Stimulated activated CD8-positive, alpha-beta memory T cell treated with anti-CD3 and anti-CD28 coated beads, Interleukin-7, amount 100 ng/mL, for 24 hours (primary cell): ENCODE measurements around the gene FES.

ENCODE experiments used
- DNase-seq: peaks from one replicate; pipeline ENCODE4 v3.0.0-alpha.2; 2020; ENCODE audit warnings: low read depth

Gene FES

DNA sequence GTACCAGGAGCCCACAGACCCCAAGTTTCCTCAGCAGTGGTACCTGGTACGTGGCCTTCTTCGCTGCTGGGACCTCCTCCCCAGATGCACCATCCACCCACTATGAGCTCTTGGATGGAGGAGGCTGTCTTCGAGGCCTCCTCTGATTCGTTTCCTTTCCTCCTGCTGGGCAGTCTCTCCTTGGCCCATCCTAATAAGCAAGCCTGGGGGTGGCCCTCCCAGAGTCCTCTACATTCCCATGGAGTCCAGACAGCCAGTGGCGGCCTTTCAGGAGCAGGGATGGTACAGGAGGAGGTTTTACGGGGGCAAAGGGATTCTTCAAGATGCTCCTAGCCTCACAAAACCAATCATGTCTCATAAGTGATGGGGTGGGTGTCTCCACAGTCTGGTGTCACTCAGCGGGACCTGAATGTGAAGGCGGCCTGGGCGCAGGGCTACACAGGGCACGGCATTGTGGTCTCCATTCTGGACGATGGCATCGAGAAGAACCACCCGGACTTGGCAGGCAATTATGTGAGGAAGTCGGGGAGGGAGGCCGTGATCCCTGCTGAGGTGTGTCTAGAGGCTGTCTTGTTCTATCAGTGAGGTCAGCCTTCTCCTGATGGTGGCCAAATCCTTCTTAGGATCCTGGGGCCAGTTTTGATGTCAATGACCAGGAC lies 7.7 kb upstream of the FES start:
- DNase-seq = no peak

DNA sequence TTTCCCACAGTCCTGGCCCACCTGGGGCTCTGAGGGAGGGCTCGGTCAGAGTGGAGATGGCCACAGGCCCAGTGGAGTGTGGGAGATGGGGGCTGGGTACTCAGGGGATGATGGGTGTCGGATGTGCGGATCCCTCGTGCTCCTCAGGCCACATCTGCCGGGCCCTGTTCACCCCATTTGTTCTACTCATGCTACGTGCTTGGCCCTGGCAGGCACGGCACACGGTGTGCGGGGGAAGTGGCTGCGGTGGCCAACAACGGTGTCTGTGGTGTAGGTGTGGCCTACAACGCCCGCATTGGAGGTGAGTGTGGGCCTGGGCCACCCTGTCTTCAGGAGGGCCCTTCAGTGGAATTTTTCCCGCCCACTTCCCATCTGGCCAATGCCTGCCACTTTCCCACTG lies 7.0 kb upstream of the FES start:
- no peak for DNase-seq

DNA sequence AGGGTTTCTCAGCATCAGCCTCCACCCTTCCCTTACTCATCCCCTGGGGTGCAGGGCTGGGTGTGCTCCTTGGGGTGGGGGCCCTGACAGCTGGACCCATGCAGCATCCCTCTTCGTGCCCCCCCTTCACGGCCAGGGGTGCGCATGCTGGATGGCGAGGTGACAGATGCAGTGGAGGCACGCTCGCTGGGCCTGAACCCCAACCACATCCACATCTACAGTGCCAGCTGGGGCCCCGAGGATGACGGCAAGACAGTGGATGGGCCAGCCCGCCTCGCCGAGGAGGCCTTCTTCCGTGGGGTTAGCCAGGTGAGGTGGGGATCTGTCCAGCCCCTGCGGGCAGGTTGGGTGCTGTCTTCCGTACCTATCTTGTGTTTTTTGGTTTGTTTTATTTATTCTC lies 6.3 kb upstream of the FES start:
- DNase-seq = no peak

DNA sequence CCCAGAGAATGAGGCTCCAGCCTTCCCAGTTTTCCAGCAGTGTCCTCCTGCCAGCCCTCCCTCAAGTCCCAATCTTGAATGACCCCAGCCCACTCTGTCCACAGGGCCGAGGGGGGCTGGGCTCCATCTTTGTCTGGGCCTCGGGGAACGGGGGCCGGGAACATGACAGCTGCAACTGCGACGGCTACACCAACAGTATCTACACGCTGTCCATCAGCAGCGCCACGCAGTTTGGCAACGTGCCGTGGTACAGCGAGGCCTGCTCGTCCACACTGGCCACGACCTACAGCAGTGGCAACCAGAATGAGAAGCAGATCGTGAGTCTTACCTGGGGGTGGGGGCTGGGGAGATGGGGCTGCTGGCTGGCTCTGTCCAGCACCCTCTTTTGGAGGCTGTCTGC lies 5.6 kb upstream of the FES start:
- DNase-seq = no peak

DNA sequence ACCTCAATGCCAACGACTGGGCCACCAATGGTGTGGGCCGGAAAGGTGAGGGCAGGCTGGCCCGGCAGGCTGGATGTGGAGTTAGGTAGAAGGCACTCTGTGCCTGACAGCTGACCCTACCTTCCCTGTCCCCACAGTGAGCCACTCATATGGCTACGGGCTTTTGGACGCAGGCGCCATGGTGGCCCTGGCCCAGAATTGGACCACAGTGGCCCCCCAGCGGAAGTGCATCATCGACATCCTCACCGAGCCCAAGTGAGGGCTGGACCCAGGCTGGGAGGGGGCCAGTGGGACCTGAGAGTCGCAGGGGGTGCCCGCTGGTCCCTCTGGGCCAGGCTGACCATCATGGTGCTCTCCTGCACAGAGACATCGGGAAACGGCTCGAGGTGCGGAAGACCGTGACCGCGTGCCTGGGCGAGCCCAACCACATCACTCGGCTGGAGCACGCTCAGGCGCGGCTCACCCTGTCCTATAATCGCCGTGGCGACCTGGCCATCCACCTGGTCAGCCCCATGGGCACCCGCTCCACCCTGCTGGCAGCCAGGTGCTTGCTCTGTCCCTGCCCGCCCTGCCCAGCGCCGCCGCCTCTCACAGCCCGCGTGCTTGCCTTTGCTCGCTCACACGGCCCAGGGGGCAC lies 4.5 kb upstream of the FES start:
- no peak for DNase-seq

DNA sequence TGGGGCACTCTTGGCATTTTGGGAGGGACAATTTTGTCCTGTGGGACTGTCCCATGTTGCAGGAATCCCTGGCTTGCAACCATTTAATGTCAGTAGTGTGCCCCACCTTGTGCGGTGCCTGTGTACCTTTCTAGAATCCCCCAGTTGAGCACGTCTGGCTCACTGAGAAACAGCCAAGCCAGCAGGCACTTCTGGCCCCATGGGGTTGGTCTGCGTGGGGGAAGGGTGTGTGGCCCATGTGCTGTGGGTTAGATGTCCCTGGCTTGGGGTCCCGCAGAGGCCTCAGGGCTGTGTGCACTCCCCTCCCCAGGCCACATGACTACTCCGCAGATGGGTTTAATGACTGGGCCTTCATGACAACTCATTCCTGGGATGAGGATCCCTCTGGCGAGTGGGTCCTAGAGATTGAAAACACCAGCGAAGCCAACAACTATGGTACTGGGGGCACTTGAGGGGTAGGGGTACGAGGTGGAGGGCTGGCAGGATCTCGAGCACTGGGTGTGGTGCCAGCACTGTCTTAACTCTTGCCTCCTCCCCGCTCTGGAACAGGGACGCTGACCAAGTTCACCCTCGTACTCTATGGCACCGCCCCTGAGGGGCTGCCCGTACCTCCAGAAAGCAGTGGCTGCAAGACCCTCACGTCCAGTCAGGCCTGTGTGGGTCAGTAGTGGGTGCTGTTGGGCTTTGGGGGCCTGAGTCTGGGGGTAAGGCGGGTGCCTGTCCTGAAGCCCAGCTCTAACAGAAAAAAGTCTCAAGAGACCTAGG lies 3.7 kb upstream of the FES start:
- no peak for DNase-seq

DNA sequence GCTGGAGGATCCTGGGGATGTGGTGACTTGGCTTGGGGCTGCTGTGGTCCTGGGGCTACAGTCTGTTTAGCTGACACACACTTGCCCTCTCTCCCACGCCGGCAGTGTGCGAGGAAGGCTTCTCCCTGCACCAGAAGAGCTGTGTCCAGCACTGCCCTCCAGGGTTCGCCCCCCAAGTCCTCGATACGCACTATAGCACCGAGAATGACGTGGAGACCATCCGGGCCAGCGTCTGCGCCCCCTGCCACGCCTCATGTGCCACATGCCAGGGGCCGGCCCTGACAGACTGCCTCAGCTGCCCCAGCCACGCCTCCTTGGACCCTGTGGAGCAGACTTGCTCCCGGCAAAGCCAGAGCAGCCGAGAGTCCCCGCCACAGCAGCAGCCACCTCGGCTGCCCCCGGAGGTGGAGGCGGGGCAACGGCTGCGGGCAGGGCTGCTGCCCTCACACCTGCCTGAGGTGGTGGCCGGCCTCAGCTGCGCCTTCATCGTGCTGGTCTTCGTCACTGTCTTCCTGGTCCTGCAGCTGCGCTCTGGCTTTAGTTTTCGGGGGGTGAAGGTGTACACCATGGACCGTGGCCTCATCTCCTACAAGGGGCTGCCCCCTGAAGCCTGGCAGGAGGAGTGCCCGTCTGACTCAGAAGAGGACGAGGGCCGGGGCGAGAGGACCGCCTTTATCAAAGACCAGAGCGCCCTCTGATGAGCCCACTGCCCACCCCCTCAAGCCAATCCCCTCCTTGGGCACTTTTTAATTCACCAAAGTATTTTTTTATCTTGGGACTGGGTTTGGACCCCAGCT lies 2.9 kb upstream of the FES start:
- DNase-seq = no peak

DNA sequence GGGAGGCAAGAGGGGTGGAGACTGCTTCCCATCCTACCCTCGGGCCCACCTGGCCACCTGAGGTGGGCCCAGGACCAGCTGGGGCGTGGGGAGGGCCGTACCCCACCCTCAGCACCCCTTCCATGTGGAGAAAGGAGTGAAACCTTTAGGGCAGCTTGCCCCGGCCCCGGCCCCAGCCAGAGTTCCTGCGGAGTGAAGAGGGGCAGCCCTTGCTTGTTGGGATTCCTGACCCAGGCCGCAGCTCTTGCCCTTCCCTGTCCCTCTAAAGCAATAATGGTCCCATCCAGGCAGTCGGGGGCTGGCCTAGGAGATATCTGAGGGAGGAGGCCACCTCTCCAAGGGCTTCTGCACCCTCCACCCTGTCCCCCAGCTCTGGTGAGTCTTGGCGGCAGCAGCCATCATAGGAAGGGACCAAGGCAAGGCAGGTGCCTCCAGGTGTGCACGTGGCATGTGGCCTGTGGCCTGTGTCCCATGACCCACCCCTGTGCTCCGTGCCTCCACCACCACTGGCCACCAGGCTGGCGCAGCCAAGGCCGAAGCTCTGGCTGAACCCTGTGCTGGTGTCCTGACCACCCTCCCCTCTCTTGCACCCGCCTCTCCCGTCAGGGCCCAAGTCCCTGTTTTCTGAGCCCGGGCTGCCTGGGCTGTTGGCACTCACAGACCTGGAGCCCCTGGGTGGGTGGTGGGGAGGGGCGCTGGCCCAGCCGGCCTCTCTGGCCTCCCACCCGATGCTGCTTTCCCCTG lies 2.2 kb upstream of the FES start:
- DNase-seq = no peak

DNA sequence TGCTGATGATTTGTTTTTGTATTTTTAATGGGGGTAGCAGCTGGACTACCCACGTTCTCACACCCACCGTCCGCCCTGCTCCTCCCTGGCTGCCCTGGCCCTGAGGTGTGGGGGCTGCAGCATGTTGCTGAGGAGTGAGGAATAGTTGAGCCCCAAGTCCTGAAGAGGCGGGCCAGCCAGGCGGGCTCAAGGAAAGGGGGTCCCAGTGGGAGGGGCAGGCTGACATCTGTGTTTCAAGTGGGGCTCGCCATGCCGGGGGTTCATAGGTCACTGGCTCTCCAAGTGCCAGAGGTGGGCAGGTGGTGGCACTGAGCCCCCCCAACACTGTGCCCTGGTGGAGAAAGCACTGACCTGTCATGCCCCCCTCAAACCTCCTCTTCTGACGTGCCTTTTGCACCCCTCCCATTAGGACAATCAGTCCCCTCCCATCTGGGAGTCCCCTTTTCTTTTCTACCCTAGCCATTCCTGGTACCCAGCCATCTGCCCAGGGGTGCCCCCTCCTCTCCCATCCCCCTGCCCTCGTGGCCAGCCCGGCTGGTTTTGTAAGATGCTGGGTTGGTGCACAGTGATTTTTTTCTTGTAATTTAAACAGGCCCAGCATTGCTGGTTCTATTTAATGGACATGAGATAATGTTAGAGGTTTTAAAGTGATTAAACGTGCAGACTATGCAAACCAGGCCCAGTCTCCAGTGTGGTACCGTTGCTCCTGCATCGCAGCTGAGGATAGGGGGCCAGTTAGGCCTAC lies 1.4 kb upstream of the FES start:
- DNase-seq = no peak

DNA sequence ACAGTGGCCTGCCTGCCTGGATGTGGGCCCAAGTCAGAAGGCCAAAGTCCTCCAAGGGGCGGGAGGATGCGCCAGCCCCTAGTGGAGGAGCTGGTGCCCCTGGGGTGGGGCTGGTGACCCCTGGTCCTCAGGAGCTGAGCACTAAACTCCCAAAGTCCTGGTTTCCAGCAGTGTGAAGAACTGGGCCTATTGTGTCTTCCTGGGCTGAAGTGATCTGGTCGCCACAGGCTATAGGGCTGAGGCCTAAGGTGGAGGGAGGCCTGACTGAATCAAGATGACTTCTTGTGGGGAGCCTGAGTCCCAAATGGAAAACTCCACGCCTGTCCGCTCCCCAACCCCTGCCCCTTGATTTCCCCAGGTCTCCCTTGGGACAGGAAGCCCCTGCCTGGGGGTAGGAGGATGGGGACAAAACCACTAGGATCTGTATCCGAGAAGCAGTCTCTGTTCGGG lies 753 bp upstream of the FES start:
- DNase-seq = no peak

DNA sequence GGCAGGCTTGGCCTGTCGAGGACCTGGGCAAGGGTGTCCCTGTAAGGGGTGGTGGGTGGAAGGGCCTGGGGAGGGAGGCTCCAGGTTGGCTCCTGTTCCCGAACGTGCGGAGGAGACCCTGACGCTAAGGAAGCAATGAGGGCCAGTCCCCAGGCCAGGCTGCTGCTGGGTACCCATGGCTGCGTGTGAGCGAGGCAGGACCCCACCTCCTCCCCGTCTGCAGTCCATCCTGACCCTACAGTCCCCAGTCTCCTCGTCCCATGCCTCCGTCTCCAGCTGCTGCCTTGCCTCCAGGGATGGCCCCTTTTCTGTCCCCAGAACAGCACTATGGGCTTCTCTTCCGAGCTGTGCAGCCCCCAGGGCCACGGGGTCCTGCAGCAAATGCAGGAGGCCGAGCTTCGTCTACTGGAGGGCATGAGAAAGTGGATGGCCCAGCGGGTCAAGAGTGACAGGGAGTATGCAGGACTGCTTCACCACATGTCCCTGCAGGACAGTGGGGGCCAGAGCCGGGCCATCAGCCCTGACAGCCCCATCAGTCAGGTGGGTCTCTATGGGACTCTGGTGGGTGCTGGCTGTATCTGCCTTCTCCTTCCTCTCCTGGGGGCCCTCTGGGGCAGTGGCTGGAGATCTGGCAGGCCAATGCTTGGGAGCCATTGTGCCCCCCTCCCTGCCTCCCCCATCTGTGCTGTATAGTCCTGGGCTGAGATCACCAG lies 571 bp downstream of the FES start:
- DNase-seq = no peak

DNA sequence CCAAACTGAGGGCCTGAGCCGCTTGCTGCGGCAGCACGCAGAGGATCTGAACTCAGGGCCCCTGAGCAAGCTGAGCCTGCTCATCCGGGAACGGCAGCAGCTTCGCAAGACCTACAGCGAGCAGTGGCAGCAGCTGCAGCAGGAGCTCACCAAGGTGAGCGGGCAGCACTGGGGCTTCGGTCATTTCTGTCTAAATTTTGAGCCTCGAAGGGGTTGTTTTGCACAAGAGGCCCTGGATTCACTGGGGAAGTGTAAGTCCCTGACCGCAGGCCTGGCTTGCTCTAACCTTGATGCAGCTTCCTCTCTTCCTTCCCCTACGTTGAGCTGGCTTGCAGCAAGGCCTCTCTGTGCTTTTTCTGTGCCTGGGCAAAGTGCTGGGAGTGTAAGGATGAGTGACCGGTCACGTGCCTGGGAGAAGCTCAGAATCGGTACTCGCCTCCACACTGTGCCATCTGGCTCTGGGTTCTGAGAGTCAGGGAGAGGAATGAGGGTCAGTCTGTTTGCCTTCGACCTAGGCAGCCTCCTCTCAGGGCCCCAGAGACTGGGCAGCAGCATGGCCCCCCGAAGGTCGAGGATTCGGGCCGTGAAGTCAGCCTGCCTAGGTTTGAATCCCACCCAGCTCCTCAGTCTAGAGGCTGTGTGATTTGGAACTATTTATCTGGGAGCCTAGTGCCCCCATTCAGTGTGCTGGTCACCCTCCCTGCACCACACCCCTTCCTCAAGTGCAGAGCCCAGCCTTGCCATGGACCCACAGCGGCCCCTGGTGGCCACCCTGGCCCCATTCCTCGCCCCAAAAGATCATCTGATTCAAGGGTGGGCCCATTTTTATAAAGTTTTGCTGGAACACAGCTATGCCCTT lies 1.4 kb downstream of the FES start:
- DNase-seq = peak; percentile 71

DNA sequence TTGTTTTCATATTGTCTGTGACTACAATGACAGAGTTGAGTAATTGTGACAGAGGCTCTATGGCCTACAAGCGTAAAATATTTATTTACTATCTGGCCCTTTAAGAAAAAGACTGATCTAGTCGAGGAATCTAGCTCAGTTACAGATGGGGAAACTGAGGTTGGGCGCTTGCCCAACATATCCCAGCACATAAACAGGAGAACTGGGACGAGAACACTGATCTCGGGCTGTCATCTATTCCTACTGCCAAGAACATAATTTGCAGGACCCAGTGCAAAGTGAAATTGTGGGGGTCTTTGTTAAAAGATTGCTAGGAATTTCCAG lies 1.9 kb downstream of the FES start:
- no peak for DNase-seq

DNA sequence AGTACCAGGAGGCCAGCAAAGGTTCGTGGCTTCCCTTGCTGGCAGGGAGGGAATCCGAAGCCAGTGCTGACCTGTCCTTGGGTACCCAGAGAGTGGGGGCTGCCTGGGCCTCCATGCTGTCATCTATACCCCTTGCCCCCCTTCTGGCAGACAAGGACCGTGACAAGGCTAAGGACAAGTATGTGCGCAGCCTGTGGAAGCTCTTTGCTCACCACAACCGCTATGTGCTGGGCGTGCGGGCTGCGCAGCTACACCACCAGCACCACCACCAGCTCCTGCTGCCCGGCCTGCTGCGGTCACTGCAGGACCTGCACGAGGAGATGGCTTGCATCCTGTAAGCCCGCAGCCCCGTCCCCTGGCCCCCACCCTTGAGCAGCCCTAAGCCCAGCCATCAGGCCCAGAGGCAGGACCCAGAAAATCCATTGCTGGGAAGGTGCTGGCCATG lies 2.8 kb downstream of the FES start:
- DNase-seq = no peak

DNA sequence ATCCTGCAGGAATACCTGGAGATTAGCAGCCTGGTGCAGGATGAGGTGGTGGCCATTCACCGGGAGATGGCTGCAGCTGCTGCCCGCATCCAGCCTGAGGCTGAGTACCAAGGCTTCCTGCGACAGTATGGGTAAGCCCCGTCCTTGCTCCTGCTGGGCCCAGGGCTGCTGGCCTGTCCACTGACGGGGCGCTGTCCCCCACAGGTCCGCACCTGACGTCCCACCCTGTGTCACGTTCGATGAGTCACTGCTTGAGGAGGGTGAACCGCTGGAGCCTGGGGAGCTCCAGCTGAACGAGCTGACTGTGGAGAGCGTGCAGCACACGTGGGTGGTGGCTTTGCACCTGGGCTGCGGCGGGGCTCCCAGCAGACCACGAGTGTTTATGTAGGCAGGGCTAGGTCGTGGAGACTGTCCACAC lies 5.0 kb downstream of the FES start:
- DNase-seq = no peak

DNA sequence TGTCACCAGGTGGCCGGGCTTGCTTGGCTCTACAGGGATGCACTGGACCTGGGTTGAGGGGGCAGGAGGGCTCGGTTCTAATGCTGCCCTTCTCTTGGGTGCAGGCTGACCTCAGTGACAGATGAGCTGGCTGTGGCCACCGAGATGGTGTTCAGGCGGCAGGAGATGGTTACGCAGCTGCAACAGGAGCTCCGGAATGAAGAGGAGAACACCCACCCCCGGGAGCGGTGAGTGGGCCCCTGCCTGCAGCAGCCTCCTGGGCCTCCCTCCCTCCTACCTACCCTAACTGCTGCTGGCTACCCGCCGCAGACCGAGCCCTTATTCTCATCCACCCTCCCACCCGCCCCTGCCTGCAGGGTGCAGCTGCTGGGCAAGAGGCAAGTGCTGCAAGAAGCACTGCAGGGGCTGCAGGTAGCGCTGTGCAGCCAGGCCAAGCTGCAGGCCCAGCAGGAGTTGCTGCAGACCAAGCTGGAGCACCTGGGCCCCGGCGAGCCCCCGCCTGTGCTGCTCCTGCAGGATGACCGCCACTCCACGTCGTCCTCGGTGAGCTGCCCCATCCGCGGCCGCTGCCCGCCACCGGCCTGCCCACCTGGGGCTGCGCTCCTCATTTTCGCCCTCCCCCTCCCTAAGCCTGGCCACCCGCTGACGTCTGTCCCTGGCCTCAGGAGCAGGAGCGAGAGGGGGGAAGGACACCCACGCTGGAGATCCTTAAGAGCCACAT lies 5.6 kb downstream of the FES start:
- no peak for DNase-seq

DNA sequence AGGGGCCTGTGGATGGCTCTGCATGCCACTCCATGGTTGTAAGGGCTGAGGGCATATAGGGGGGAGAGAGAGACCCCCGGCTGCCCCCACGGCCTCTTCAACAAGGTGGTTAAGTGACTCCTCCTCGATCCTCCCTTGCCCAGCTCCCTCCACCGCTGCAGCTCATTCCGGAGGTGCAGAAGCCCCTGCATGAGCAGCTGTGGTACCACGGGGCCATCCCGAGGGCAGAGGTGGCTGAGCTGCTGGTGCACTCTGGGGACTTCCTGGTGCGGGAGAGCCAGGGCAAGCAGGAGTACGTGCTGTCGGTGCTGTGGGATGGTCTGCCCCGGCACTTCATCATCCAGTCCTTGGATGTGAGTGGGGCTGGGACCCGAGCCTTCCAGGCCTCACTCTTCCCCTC lies 6.5 kb downstream of the FES start:
- DNase-seq = no peak

DNA sequence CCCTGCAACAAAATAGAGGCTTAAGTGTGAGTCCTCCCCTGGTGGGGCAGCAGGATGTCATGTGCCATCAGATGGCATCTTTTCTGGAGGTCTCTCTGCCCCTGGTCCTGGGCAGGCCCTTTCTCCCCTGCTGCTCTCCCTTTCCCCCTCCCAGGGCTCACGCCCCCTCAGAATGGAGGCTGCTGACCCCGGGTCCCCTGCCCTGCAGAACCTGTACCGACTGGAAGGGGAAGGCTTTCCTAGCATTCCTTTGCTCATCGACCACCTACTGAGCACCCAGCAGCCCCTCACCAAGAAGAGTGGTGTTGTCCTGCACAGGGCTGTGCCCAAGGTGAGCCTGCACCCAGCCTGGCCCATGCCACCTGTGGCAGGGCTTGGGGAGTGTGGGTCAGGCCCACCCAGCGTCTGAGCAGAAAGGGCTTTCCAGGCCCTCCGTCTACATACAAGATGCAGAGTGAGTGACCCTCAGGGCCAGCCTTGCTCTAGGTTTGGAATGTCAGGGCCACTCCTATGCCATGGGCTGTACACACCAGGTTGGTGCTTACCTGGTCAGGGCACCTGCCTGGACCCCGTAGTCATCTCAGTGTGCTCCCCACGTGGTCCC lies 7.1 kb downstream of the FES start:
- no peak for DNase-seq
